Small intestine (tissue), 7 donors: ENCODE data around the gene HIRA. TPM values are rescaled to one million over a fixed set of nuclear protein-coding genes. Genes with fewer than 3 reads are reported as not detected.

Experiments used
- DNase-seq, 2 donors: peaks; one replicate each; pipeline versions ENCODE4 v3.0.0 to v3.0.0-alpha.2; 2013
- FAIRE-seq: peaks from 2 replicates; lab custom pipeline; 2012; peaks lifted over from hg19 to GRCh38; lab: Jason Lieb, UNC
- H3K27ac ChIP-seq, 3 donors: one replicate each; pipeline ENCODE4 v1.5.1; 2013; ENCODE audit warnings: low read length in 2 of 3, mild to moderate bottlenecking in 2 of 3, control low read depth in 1 of 3, inconsistent platforms in 1 of 3, low read depth in 1 of 3, moderate library complexity in 1 of 3
- H3K27me3 ChIP-seq, 3 donors: one replicate each; pipeline ENCODE4 v1.6.1; 2013; ENCODE audit warnings: low read length in 3 of 3, inconsistent platforms in 1 of 3; ENCODE audit not compliant: control insufficient read depth in 3 of 3, insufficient read depth in 3 of 3
- H3K36me3 ChIP-seq, 3 donors: one replicate each; pipeline ENCODE4 v1.6.1; 2013; ENCODE audit warnings: low read length in 3 of 3, inconsistent platforms in 1 of 3, low read depth in 1 of 3, mild to moderate bottlenecking in 1 of 3, moderate library complexity in 1 of 3; ENCODE audit not compliant: control insufficient read depth in 3 of 3, insufficient read depth in 2 of 3
- H3K4me1 ChIP-seq, 3 donors: one replicate each; pipeline ENCODE4 v1.6.1; 2013; ENCODE audit warnings: low read length in 2 of 3, inconsistent platforms in 1 of 3, low read depth in 1 of 3, mild to moderate bottlenecking in 1 of 3, moderate library complexity in 1 of 3; ENCODE audit not compliant: control insufficient read depth in 3 of 3, insufficient read depth in 2 of 3
- H3K4me3 ChIP-seq, 3 donors: one replicate each; pipeline ENCODE4 v1.5.1; 2013; ENCODE audit warnings: low read length in 3 of 3, control low read depth in 1 of 3, inconsistent platforms in 1 of 3, low read depth in 1 of 3, mild to moderate bottlenecking in 1 of 3, moderate library complexity in 1 of 3
- H3K9me3 ChIP-seq, 2 donors: one replicate each; pipeline ENCODE4 v1.6.1; 2013; ENCODE audit warnings: low read depth in 1 of 2, low read length in 1 of 2; ENCODE audit not compliant: control insufficient read depth in 2 of 2, insufficient read depth in 1 of 2
- WGBS, 3 donors: extraction: QIAGEN DNeasy Blood & Tissue Kit; methylation state at CpG; one replicate each; pipeline ENCODE4 v1.1.7; 2013; 5-methylcytosine and 5-hydroxymethylcytosine counted together
- polyA plus RNA-seq, 4 donors: library from polyadenylated mRNA; stranded (reverse) in 3 of 4; unstranded in 1 of 4; fragments of 200-250 nt in 3 of 4; fragments of 120-200 nt in 1 of 4; gene quantifications; one replicate each; pipeline versions ENCODE4 v1.2.1 to v1.2.3, GENCODE V29; 2013
- donor health status: healthy with polysubstance abuse.
- donor health status: control.
- donor health status: control.
- donor health status: Bipolar disorder and iron deficiency.
- donor health status: healthy.

Gene HIRA
- polyA plus RNA-seq, 4 donors = 15.7 to 29.3 (median 21.3) TPM

DNA sequence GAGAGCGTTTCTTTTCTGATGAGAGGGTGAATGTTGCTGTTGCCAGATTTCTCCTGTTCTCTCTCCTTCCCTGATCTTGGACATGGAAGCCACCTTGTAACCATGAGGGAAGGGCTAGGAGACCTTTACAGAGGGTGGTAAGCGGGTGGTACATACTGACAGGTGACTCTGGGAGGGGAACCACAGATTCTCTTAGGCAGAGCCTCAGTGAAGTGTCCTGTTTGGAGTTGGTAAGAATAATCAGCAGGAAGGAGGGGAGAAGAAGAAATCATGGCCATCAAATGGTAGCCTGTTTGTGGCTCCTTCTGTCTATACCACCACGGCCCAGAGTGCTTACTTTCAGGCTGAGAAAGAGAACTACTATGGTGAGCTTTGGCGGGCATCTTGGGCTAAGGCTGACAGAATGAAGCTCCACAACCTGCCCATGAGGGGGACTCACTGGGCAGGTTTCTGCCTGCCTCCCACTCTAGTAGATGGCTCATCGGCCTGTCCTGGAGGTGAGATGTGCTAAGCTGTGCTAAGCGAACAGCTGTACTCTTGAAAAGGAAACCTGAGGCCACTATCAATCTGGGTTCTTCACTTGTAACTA is 84.8 kb downstream of the HIRA start:
- H3K4me1 ChIP-seq = no peaks in the 10 kb centered on the region
- no peak for FAIRE-seq
- H3K4me3 ChIP-seq = no peak overlapping the region
- DNase-seq = no peak
- H3K36me3 ChIP-seq = peaks cover 12 to 64% (median 26%) of the 10 kb centered on the region in 3 donors
- 96 to 99% (median 99%) methylated on average over 6 of the region's 6 CpGs for WGBS, 3 donors
- no peak overlapping the region for H3K27ac ChIP-seq
- no peaks in the 10 kb centered on the region for H3K27me3 ChIP-seq
- peaks cover 0 to 3% of the 10 kb centered on the region in 2 donors for H3K9me3 ChIP-seq

DNA sequence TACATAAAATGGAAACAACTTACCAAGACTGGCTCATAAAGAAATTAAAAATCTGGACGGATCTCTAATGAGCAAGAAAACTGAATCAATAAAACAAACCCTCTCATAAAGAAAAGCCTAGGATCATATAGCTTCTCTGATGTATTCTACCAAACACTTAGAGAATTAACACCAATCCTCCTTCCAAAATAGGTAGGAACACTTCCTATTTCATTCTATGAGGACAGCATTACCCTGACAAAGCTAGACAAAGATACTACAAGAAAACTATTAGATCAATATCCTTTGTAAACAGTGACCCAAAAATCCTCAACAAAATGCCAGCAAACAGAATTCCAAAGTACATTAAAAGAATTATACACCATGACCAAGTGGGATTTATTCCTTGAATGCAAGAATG is 87.1 kb downstream of the HIRA start:
- Histone ChIP-seq H3K36me3 (peaks cover 5 to 48% (median 15%) of the 10 kb centered on the region in 3 donors), H3K4me3 (no peak overlapping the region), H3K27me3 (no peaks in the 10 kb centered on the region), H3K27ac (no peak overlapping the region), H3K9me3 (peaks cover 0 to 10% of the 10 kb centered on the region in 2 donors), H3K4me1 (no peaks in the 10 kb centered on the region)
- 73 to 88% (median 81%) methylated on average over 1 of the region's 1 CpG for whole genome bisulfite sequencing, 3 donors
- FAIRE-seq (no peak), DNase-seq (no peak)

DNA sequence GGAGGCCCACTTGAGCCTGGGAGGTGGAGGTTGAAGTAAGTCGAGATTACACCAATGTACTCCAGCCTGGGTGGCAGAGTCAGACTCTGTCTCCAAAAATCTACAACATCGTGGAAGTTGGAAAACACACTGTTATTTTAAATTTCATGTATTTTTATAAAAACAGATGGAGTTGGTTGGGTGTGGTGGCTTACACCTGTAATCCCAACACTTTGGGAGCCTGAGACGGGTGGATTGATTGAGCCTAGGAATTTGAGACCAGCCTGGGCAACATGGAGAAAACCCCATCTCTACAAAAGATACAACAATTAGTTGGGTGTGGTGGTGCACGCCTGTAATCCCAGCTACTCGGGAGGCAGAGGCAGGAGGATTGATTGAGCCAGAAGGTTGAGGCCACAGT is 88.1 kb downstream of the HIRA start:
- DNase-seq = no peak
- 94 to 99% (median 97%) methylated on average over 5 of the region's 5 CpGs for whole genome bisulfite sequencing, 3 donors
- Histone ChIP-seq H3K36me3 (peaks cover 5 to 44% (median 15%) of the 10 kb centered on the region in 3 donors), H3K9me3 (peaks cover 0 to 13% of the 10 kb centered on the region in 2 donors), H3K27me3 (no peaks in the 10 kb centered on the region), H3K27ac (no peak overlapping the region), H3K4me1 (no peaks in the 10 kb centered on the region), H3K4me3 (no peak overlapping the region)
- FAIRE-seq = no peak

DNA sequence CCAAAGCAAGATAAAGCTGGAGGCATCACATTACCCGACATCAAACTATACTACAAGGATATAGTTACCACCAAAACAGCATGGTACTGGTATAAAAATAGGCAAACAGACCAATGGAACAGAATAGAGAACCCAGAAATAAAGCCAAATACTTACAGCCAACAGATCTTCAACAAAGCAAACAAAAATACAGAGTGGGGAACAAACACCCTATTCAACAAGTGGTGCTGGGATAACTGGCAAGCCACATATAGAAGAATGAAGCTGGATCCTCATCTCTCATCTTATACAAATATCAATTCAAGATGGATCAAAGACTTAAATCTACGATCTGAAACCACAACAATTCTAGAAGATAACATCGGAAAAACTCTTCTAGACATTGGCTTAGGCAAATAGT is 90.0 kb downstream of the HIRA start:
- H3K27me3 ChIP-seq = no peaks in the 10 kb centered on the region
- 67 to 94% (median 90%) methylated on average over 3 of the region's 3 CpGs for WGBS, 3 donors
- H3K4me1 ChIP-seq = no peaks in the 10 kb centered on the region
- no peak overlapping the region for H3K4me3 ChIP-seq
- no peak overlapping the region for H3K27ac ChIP-seq
- peaks cover 5 to 36% (median 13%) of the 10 kb centered on the region in 3 donors for H3K36me3 ChIP-seq
- FAIRE-seq (no peak), DNase-seq (no peak)
- peaks cover 0 to 27% of the 10 kb centered on the region in 2 donors for H3K9me3 ChIP-seq

DNA sequence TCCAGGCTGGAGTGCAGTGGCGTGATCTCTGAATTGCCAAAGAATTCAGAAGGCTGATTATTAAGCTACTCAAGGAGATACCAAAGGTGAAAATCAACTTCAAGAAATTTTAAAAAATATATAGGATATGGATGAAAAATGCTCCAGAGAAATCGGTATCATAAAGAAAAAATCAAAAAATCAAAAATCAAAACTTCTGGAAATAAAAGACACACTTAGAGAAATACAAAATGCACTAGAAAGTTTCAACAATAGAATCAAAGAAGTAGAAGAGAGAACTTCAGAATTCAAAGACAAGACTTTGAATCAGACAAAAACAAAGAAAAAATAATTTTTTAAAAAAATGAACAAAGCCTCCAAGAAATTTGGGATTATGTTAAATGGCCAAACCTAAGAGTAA is 94.4 kb downstream of the HIRA start:
- H3K36me3 ChIP-seq = peaks cover 3 to 37% (median 7%) of the 10 kb centered on the region in 3 donors
- peaks cover 0 to 52% of the 10 kb centered on the region in 2 donors for H3K9me3 ChIP-seq
- 97 to 99% (median 97%) methylated on average over 2 of the region's 2 CpGs for WGBS, 3 donors
- H3K4me1 ChIP-seq = peaks cover 0 to 2% (median 0%) of the 10 kb centered on the region in 3 donors
- no peak overlapping the region for H3K4me3 ChIP-seq
- no peak overlapping the region for H3K27ac ChIP-seq
- DNase-seq = no peak
- H3K27me3 ChIP-seq = no peaks in the 10 kb centered on the region
- FAIRE-seq = peak; percentile 15

DNA sequence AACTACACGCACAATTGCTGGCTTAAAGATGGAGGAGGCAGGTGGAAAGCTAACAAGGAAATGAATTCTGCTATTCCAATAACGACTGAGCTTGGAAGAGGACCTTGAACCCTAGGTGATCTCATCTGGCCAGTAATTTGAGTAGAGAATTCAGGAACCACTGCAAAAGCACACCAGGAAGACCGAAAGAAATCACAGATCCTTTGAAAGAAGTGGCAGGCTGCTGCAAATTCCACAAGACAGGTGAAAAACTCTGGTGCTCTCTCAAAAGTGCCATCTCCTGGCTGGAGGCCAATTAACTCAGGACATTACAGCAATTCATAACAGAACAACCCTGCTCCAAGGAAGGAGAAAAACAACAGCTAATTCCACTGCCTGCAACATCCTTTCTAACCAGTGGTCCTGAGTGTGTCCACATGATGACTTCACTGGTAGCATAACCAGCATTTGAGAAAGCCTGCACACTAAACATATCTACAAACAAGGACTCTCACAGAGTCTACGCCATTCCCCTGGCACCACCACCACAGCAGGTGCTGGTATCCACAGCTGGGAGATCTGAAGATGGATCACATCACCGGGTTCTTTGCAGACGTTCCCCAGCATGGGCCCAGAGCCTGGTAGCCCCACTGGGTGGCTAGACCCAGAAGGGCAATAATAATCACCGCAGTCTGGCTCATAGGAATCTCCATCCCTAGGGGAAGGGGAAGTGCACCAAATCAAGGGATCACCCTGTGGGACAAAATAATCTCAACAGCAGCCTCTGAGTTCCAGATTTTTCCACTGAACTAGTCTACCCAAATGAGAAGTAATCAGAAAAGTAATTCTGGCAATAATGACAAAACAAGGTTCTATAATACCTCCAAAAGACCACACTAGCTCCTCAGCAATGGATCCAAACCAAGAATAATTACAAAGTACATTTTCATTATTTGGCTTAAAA is 95.1 kb downstream of the HIRA start:
- DNase-seq (peak in 1 of 2 donors; percentile 93), FAIRE-seq (peak; percentile 64)
- H3K27me3 ChIP-seq = no peaks in the 10 kb centered on the region
- H3K9me3 ChIP-seq = peaks cover 0 to 60% of the 10 kb centered on the region in 2 donors
- no peak overlapping the region for H3K4me3 ChIP-seq
- WGBS, 3 donors = 51 to 80% (median 64%) methylated on average over 7 of the region's 7 CpGs
- peak overlapping the region in 2 of 3 donors; percentile 71 to 73 for H3K27ac ChIP-seq
- H3K4me1 ChIP-seq = peaks cover 0 to 2% (median 0%) of the 10 kb centered on the region in 3 donors
- peaks cover 3 to 44% (median 13%) of the 10 kb centered on the region in 3 donors for H3K36me3 ChIP-seq

DNA sequence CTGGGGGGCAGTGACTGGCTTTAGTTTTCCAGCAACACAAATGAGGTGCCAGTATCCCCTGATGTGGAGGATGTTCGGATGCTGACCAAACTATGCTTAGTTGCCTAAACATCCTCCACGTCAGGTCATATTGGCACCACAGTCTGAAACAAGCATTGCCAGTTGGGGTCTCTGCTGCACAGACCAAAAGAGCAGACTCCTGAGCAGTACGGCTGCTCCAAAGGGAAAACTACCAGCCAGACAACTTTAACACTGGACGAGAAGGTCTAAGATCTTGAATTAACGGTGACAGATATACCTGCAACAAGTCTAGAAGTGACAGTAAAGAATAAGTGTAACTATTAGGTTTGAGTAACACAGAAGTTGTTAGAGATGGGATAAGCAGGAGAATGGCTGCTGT is 99.6 kb downstream of the HIRA start:
- H3K4me3 ChIP-seq = no peak overlapping the region
- peaks cover 0 to 2% (median 0%) of the 10 kb centered on the region in 3 donors for H3K4me1 ChIP-seq
- no peak for DNase-seq
- WGBS, 3 donors = 98 to 99% (median 99%) methylated on average over 5 of the region's 5 CpGs
- H3K27me3 ChIP-seq = no peaks in the 10 kb centered on the region
- H3K36me3 ChIP-seq = peaks cover 6 to 59% (median 16%) of the 10 kb centered on the region in 3 donors
- peaks cover 0 to 79% of the 10 kb centered on the region in 2 donors for H3K9me3 ChIP-seq
- H3K27ac ChIP-seq = no peak overlapping the region
- FAIRE-seq = no peak

DNA sequence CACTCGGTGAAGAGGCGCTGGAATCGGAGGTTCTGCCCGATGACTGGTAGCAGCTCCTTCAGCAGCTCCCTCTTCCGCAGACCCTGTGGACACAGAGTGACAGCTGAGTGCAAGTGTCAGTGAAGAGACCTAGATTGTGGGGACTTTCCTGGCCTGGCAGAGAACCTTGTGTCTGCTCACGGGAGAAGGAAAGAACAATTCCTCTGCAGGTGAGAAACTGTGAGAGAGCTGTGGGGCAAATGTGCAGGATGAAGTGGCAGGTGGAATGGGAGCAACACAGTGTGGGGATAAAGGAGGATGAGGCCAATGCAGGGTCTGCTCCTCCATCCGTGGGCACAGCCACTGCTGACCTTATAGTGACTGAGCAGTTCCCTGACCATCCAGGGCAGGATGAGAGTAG is 100.1 kb downstream of the HIRA start:
- Histone ChIP-seq H3K9me3 (peaks cover 0 to 74% of the 10 kb centered on the region in 2 donors), H3K36me3 (peaks cover 6 to 57% (median 16%) of the 10 kb centered on the region in 3 donors), H3K27ac (no peak overlapping the region), H3K4me3 (no peak overlapping the region), H3K27me3 (no peaks in the 10 kb centered on the region), H3K4me1 (peaks cover 0 to 2% (median 0%) of the 10 kb centered on the region in 3 donors)
- 96 to 99% (median 98%) methylated on average over 7 of the region's 7 CpGs for WGBS, 3 donors
- FAIRE-seq = no peak
- DNase-seq = no peak
